WTC11 (cell line): ENCODE results near the gene CCDC8. TPM values are rescaled to one million over a fixed set of nuclear protein-coding genes. Genes with fewer than 3 reads are reported as not detected.

Experiments used
- CREB1 ChIP-seq: sonication (generic); formaldehyde crosslinking; IDR thresholded peaks from 2 replicates; pipeline ENCODE4 v1.8.0; 2023; ENCODE audit warnings: mild to moderate bottlenecking, missing genetic modification reagents
- CREM ChIP-seq: sonication (generic); formaldehyde crosslinking; IDR thresholded peaks from 2 replicates; pipeline ENCODE4 v1.8.1; 2022; ENCODE audit warnings: mild to moderate bottlenecking, missing genetic modification reagents, moderate library complexity
- FOXP1 ChIP-seq: sonication (generic); formaldehyde crosslinking; IDR thresholded peaks from 2 replicates; pipeline ENCODE4 v1.8.0; 2022; ENCODE audit warnings: missing genetic modification reagents, mild to moderate bottlenecking, moderate library complexity, borderline replicate concordance
- GABPB1 ChIP-seq: sonication (generic); formaldehyde crosslinking; IDR thresholded peaks from 2 replicates; pipeline ENCODE4 v1.8.1; 2023; ENCODE audit warnings: mild to moderate bottlenecking, missing genetic modification reagents
- IRF2 ChIP-seq: sonication (generic); formaldehyde crosslinking; IDR thresholded peaks from 2 replicates; pipeline ENCODE4 v1.8.0; 2022; ENCODE audit warnings: low read depth, missing genetic modification reagents, borderline replicate concordance
- JAZF1 ChIP-seq: fragments of 250-450 bp; sonication (Bioruptor Pico); IDR thresholded peaks from 2 replicates; pipeline ENCODE4 v1.9.0; 2021; ENCODE audit warnings: moderate library complexity, mild to moderate bottlenecking, inconsistent platforms
- JUN ChIP-seq: sonication (generic); formaldehyde crosslinking; IDR thresholded peaks from 2 replicates; pipeline ENCODE4 v1.8.0; 2023; ENCODE audit warnings: mild to moderate bottlenecking, missing genetic modification reagents
- KAT7 ChIP-seq: sonication (generic); formaldehyde crosslinking; IDR thresholded peaks from 2 replicates; pipeline ENCODE4 v1.8.1; 2023; ENCODE audit warnings: missing genetic modification reagents, mild to moderate bottlenecking, borderline replicate concordance
- MXD4 ChIP-seq: fragments of 250-450 bp; sonication (Bioruptor Pico); IDR thresholded peaks from 2 replicates; pipeline ENCODE4 v1.8.0; 2021; ENCODE audit warnings: mild to moderate bottlenecking, moderate library complexity, borderline replicate concordance
- NFE2L1 ChIP-seq: sonication (generic); formaldehyde crosslinking; IDR thresholded peaks from 2 replicates; pipeline ENCODE4 v1.8.1; 2023; ENCODE audit warnings: missing genetic modification reagents
- NFYB ChIP-seq: sonication (generic); formaldehyde crosslinking; conservative IDR thresholded peaks from 2 replicates; pipeline ENCODE4 v1.8.0; 2022; ENCODE audit warnings: low read depth, missing genetic modification reagents
- PRRX2 ChIP-seq: fragments of 250-450 bp; sonication (Bioruptor Pico); IDR thresholded peaks from 2 replicates; pipeline ENCODE4 v1.8.0; 2021; ENCODE audit warnings: mild to moderate bottlenecking
- RORB ChIP-seq: fragments of 250-450 bp; sonication (Bioruptor Pico); IDR thresholded peaks from 2 replicates; pipeline ENCODE4 v1.9.0; 2021; ENCODE audit warnings: mild to moderate bottlenecking
- SMAD4 ChIP-seq: sonication (generic); formaldehyde crosslinking; IDR thresholded peaks from 2 replicates; pipeline ENCODE4 v1.8.0; 2022; ENCODE audit warnings: mild to moderate bottlenecking, missing genetic modification reagents
- SOX15 ChIP-seq: fragments of 250-450 bp; sonication (Bioruptor Pico); IDR thresholded peaks from 2 replicates; pipeline ENCODE4 v1.9.0; 2021; ENCODE audit warnings: mild to moderate bottlenecking
- TEAD1 ChIP-seq: sonication (generic); formaldehyde crosslinking; IDR thresholded peaks from 2 replicates; pipeline ENCODE4 v1.8.0; 2022; ENCODE audit warnings: mild to moderate bottlenecking, missing genetic modification reagents
- TEAD4 ChIP-seq: sonication (generic); formaldehyde crosslinking; IDR thresholded peaks from 2 replicates; pipeline ENCODE4 v1.8.0; 2022; ENCODE audit warnings: mild to moderate bottlenecking, missing genetic modification reagents
- ZNF121 ChIP-seq: sonication (generic); formaldehyde crosslinking; IDR thresholded peaks from 2 replicates; pipeline ENCODE4 v1.8.0; 2023; ENCODE audit warnings: missing genetic modification reagents
- ZNF219 ChIP-seq: sonication (generic); formaldehyde crosslinking; IDR thresholded peaks from 2 replicates; pipeline ENCODE4 v1.8.0; 2023; ENCODE audit warnings: missing genetic modification reagents, mild to moderate bottlenecking, borderline replicate concordance
- ZNF317 ChIP-seq: sonication (generic); formaldehyde crosslinking; IDR thresholded peaks from 2 replicates; pipeline ENCODE4 v1.8.1; 2023; ENCODE audit warnings: low read depth, mild to moderate bottlenecking, moderate library complexity, missing genetic modification reagents, borderline replicate concordance
- ZNF396 ChIP-seq: fragments of 250-450 bp; sonication (Bioruptor Pico); IDR thresholded peaks from 2 replicates; pipeline ENCODE4 v1.8.0; 2021; ENCODE audit warnings: mild to moderate bottlenecking, moderate library complexity, borderline replicate concordance
- ZNF423 ChIP-seq: fragments of 250-450 bp; sonication (Bioruptor Pico); IDR thresholded peaks from 2 replicates; pipeline ENCODE4 v2.1.2; 2022; ENCODE audit warnings: mild to moderate bottlenecking, moderate library complexity
- ZNF671 ChIP-seq: fragments of 250-450 bp; sonication (Bioruptor Pico); IDR thresholded peaks from 2 replicates; pipeline ENCODE4 v1.8.0; 2021; ENCODE audit warnings: mild to moderate bottlenecking
- total RNA-seq: library from RNA; stranded (reverse); gene quantifications from 3 replicates; pipeline ENCODE4 v1.2.3, GENCODE V29; 2021
- TF ChIP-seq, protein P1 (sequence below): sonication (generic); formaldehyde crosslinking; conservative IDR thresholded peaks from 2 replicates; pipeline ENCODE4 v1.8.1; 2022; ENCODE audit warnings: mild to moderate bottlenecking, missing genetic modification reagents
- TF ChIP-seq, protein P2 (sequence below): fragments of 250-450 bp; sonication (Bioruptor Pico); IDR thresholded peaks from 2 replicates; pipeline ENCODE4 v1.8.0; 2021; ENCODE audit warnings: mild to moderate bottlenecking
- TF ChIP-seq, protein P3 (sequence below): sonication (generic); formaldehyde crosslinking; IDR thresholded peaks from 2 replicates; pipeline ENCODE4 v1.8.0; 2022; ENCODE audit warnings: mild to moderate bottlenecking, missing genetic modification reagents
- TF ChIP-seq, protein P4 (sequence below): sonication (generic); formaldehyde crosslinking; IDR thresholded peaks from 2 replicates; pipeline ENCODE4 v1.8.1; 2022; ENCODE audit warnings: mild to moderate bottlenecking, missing genetic modification reagents, moderate library complexity, borderline replicate concordance
- TF ChIP-seq, protein P5 (sequence below): sonication (generic); formaldehyde crosslinking; IDR thresholded peaks from 2 replicates; pipeline ENCODE4 v1.8.1; 2022; ENCODE audit warnings: missing genetic modification reagents, borderline replicate concordance
- TF ChIP-seq, protein P6 (sequence below): fragments of 250-450 bp; sonication (Bioruptor Pico); IDR thresholded peaks from 2 replicates; pipeline ENCODE4 v2.1.2; 2022; ENCODE audit warnings: mild to moderate bottlenecking, moderate library complexity
- TF ChIP-seq, protein P7 (sequence below): sonication (generic); formaldehyde crosslinking; conservative IDR thresholded peaks from 2 replicates; pipeline ENCODE4 v1.8.1; 2023; ENCODE audit warnings: mild to moderate bottlenecking, low read depth, missing genetic modification reagents, moderate library complexity
- TF ChIP-seq, protein P8 (sequence below): sonication (generic); formaldehyde crosslinking; IDR thresholded peaks from 2 replicates; pipeline ENCODE4 v1.8.1; 2022; ENCODE audit warnings: low read depth, mild to moderate bottlenecking, moderate library complexity, missing genetic modification reagents, borderline replicate concordance

Gene CCDC8
- total RNA-seq, 1 experiment from 2014 or later, result 25.7 TPM

DNA sequence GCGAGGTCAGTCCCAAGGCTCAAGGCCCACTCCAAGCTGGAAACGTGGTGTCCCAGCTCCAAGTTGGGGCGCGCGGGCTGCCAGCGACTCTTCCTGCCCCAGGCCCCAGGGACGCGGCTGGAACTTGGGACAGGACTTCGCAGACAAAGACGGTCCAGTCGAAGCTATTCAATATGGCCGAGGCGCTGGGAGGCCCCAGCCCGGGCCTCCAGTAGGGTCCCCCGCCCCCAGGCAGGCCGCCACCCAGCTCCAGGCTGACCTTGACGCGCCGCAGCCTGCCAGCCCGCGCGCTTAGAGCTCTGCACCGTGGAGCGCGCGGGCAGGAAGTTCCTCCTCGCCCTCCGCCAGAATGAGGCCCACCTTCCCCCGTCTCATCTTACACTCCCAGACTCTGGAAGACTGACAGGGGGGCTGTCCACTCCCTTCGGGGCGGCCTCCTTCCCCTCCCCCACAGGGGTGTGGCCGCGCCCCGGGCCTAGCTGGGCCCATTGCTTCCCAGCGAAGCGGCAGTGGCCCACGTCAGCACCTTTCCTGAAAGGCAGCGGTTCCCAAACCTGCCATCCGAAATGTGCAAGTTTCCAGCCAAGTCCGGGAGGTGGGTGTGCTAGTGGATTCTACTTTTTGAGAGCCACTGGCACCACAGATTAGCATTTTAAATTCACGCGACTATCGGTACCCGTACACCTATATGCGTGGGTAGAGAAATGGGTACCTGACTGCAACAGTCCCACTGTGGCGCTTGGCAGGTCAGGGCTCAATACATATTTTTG is at the start of gene CCDC8 (continued):
- TF ChIP-seq, protein P1, sequence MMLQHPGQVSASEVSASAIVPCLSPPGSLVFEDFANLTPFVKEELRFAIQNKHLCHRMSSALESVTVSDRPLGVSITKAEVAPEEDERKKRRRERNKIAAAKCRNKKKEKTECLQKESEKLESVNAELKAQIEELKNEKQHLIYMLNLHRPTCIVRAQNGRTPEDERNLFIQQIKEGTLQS (CRISPR knock-in tag), result no peak
- peak; percentile 91 for TF ChIP-seq TEAD1
- TF ChIP-seq CREB1, result no peak
- TF ChIP-seq TEAD4 (CRISPR knock-in tag), result no peak
- TF ChIP-seq JUN, result no peak; the same call in 1 of the 2 replicates
- peak; percentile 89 for TF ChIP-seq NFYB (CRISPR knock-in tag)
- TF ChIP-seq, protein P2, sequence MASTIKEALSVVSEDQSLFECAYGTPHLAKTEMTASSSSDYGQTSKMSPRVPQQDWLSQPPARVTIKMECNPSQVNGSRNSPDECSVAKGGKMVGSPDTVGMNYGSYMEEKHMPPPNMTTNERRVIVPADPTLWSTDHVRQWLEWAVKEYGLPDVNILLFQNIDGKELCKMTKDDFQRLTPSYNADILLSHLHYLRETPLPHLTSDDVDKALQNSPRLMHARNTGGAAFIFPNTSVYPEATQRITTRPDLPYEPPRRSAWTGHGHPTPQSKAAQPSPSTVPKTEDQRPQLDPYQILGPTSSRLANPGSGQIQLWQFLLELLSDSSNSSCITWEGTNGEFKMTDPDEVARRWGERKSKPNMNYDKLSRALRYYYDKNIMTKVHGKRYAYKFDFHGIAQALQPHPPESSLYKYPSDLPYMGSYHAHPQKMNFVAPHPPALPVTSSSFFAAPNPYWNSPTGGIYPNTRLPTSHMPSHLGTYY (CRISPR knock-in tag), result no peak
- no peak for TF ChIP-seq SMAD4 (CRISPR knock-in tag)
- no peak for TF ChIP-seq KAT7
- no peak for TF ChIP-seq IRF2 (CRISPR knock-in tag)
- TF ChIP-seq, protein P3, sequence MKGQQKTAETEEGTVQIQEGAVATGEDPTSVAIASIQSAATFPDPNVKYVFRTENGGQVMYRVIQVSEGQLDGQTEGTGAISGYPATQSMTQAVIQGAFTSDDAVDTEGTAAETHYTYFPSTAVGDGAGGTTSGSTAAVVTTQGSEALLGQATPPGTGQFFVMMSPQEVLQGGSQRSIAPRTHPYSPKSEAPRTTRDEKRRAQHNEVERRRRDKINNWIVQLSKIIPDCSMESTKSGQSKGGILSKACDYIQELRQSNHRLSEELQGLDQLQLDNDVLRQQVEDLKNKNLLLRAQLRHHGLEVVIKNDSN (CRISPR knock-in tag), result peak; percentile 45; the same call in 1 of the 2 replicates
- no peak for TF ChIP-seq ZNF317 (CRISPR knock-in tag)
- TF ChIP-seq JAZF1 (CRISPR knock-in tag), result no peak
- no peak for TF ChIP-seq MXD4 (CRISPR knock-in tag)
- TF ChIP-seq, protein P4, sequence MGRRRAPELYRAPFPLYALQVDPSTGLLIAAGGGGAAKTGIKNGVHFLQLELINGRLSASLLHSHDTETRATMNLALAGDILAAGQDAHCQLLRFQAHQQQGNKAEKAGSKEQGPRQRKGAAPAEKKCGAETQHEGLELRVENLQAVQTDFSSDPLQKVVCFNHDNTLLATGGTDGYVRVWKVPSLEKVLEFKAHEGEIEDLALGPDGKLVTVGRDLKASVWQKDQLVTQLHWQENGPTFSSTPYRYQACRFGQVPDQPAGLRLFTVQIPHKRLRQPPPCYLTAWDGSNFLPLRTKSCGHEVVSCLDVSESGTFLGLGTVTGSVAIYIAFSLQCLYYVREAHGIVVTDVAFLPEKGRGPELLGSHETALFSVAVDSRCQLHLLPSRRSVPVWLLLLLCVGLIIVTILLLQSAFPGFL (CRISPR knock-in tag), result no peak
- TF ChIP-seq NFE2L1, result no peak
- TF ChIP-seq, protein P5, sequence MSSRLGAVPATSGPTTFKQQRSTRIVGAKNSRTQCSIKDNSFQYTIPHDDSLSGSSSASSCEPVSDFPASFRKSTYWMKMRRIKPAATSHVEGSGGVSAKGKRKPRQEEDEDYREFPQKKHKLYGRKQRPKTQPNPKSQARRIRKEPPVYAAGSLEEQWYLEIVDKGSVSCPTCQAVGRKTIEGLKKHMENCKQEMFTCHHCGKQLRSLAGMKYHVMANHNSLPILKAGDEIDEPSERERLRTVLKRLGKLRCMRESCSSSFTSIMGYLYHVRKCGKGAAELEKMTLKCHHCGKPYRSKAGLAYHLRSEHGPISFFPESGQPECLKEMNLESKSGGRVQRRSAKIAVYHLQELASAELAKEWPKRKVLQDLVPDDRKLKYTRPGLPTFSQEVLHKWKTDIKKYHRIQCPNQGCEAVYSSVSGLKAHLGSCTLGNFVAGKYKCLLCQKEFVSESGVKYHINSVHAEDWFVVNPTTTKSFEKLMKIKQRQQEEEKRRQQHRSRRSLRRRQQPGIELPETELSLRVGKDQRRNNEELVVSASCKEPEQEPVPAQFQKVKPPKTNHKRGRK, result no peak
- TF ChIP-seq FOXP1 (CRISPR knock-in tag), result peak; percentile 26
- TF ChIP-seq, protein P6, sequence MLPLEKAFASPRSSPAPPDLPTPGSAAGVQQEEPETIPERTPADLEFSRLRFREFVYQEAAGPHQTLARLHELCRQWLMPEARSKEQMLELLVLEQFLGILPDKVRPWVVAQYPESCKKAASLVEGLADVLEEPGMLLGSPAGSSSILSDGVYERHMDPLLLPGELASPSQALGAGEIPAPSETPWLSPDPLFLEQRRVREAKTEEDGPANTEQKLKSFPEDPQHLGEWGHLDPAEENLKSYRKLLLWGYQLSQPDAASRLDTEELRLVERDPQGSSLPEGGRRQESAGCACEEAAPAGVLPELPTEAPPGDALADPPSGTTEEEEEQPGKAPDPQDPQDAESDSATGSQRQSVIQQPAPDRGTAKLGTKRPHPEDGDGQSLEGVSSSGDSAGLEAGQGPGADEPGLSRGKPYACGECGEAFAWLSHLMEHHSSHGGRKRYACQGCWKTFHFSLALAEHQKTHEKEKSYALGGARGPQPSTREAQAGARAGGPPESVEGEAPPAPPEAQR (CRISPR knock-in tag), result no peak
- TF ChIP-seq ZNF219 (CRISPR knock-in tag), result 0 out of 2 replicates have a peak, but pooled peaks have one; percentile 26
- no peak for TF ChIP-seq ZNF121 (CRISPR knock-in tag)
- TF ChIP-seq GABPB1 (CRISPR knock-in tag), result no peak
- no peak for TF ChIP-seq ZNF423 (CRISPR knock-in tag)
- no peak for TF ChIP-seq CREM (CRISPR knock-in tag)
- TF ChIP-seq, protein P7, sequence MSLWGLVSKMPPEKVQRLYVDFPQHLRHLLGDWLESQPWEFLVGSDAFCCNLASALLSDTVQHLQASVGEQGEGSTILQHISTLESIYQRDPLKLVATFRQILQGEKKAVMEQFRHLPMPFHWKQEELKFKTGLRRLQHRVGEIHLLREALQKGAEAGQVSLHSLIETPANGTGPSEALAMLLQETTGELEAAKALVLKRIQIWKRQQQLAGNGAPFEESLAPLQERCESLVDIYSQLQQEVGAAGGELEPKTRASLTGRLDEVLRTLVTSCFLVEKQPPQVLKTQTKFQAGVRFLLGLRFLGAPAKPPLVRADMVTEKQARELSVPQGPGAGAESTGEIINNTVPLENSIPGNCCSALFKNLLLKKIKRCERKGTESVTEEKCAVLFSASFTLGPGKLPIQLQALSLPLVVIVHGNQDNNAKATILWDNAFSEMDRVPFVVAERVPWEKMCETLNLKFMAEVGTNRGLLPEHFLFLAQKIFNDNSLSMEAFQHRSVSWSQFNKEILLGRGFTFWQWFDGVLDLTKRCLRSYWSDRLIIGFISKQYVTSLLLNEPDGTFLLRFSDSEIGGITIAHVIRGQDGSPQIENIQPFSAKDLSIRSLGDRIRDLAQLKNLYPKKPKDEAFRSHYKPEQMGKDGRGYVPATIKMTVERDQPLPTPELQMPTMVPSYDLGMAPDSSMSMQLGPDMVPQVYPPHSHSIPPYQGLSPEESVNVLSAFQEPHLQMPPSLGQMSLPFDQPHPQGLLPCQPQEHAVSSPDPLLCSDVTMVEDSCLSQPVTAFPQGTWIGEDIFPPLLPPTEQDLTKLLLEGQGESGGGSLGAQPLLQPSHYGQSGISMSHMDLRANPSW (CRISPR knock-in tag), result no peak
- no peak for TF ChIP-seq ZNF396
- no peak for TF ChIP-seq ZNF671 (CRISPR knock-in tag)
- TF ChIP-seq, protein P8, sequence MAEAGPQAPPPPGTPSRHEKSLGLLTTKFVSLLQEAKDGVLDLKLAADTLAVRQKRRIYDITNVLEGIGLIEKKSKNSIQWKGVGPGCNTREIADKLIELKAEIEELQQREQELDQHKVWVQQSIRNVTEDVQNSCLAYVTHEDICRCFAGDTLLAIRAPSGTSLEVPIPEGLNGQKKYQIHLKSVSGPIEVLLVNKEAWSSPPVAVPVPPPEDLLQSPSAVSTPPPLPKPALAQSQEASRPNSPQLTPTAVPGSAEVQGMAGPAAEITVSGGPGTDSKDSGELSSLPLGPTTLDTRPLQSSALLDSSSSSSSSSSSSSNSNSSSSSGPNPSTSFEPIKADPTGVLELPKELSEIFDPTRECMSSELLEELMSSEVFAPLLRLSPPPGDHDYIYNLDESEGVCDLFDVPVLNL (CRISPR knock-in tag), result no peak
- TF ChIP-seq SOX15 (CRISPR knock-in tag), result no peak
- TF ChIP-seq RORB (CRISPR knock-in tag), result no peak
- TF ChIP-seq PRRX2 (CRISPR knock-in tag), result no peak
